GM23338 (cell line): ENCODE measurements around the gene SMOC2. TPM values are rescaled to one million over a fixed set of nuclear protein-coding genes. Genes with fewer than 3 reads are reported as not detected.

Experiments used
- ATAC-seq: fragments of 200-7000 bp; cut with Tn5 transposase; 3 replicates; pipeline ENCODE4 v1.9.1; 2020
- DNase-seq: peaks from one replicate; pipeline ENCODE4 v3.0.0-alpha.2; 2015; ENCODE audit warnings: low spot score
- H2AFZ ChIP-seq: fragments of 200-600 bp; sonication (generic); 2 replicates; pipeline ENCODE4 v1.8.0; 2016; ENCODE audit warnings: antibody characterized with exemption, mild to moderate bottlenecking, moderate library complexity
- H3F3A ChIP-seq: fragments of 200-600 bp; sonication (generic); replicated peaks from 2 replicates; pipeline ENCODE4 v1.8.0; 2017; ENCODE audit warnings: antibody characterized with exemption, mixed run types, low read depth
- H3K27ac ChIP-seq: fragments of 200-600 bp; sonication (generic); 2 replicates; pipeline ENCODE4 v1.6.1; 2016; ENCODE audit warnings: low read depth
- H3K27me3 ChIP-seq: fragments of 200-600 bp; sonication (generic); 2 replicates; pipeline ENCODE4 v1.8.0; 2016; ENCODE audit warnings: mild to moderate bottlenecking, mixed run types, moderate library complexity; ENCODE audit not compliant: insufficient read depth
- H3K36me3 ChIP-seq: fragments of 200-600 bp; sonication (generic); 2 replicates; pipeline ENCODE4 v1.8.0; 2016; ENCODE audit warnings: mild to moderate bottlenecking; ENCODE audit not compliant: insufficient read depth
- H3K4me1 ChIP-seq: fragments of 200-600 bp; sonication (generic); 2 replicates; pipeline ENCODE4 v1.8.0; 2016; ENCODE audit warnings: mild to moderate bottlenecking, moderate library complexity; ENCODE audit not compliant: insufficient read depth
- H3K4me2 ChIP-seq: fragments of 200-600 bp; sonication (generic); 2 replicates; pipeline ENCODE4 v1.7.1; 2017; ENCODE audit warnings: mixed run types
- H3K4me3 ChIP-seq: fragments of 200-600 bp; sonication (generic); 2 replicates; pipeline ENCODE4 v1.6.1; 2016; ENCODE audit warnings: mixed run types
- H3K79me2 ChIP-seq: fragments of 200-600 bp; sonication (generic); replicated peaks from 2 replicates; pipeline ENCODE4 v1.8.0; 2017; ENCODE audit warnings: mild to moderate bottlenecking; ENCODE audit not compliant: insufficient read depth
- H3K9me2 ChIP-seq: fragments of 200-600 bp; sonication (generic); 2 replicates; pipeline ENCODE4 v1.8.0; 2017; ENCODE audit not compliant: insufficient read depth
- H4K20me1 ChIP-seq: fragments of 200-600 bp; sonication (generic); replicated peaks from 2 replicates; pipeline ENCODE4 v1.8.0; 2017; ENCODE audit warnings: mild to moderate bottlenecking; ENCODE audit not compliant: insufficient read depth
- H3K27ac Mint-ChIP-seq: 2 replicates; pipeline ENCODE4 v1.8.0; 2020; ENCODE audit warnings: inconsistent platforms, mild to moderate bottlenecking, moderate library complexity, mixed read lengths
- H3K27me3 Mint-ChIP-seq: 3 replicates; pipeline ENCODE4 v1.8.0; 2022; ENCODE audit warnings: low read depth, mild to moderate bottlenecking, moderate library complexity, mixed read lengths, inconsistent platforms; ENCODE audit not compliant: insufficient read depth, poor library complexity
- H3K36me3 Mint-ChIP-seq: 3 replicates; pipeline ENCODE4 v1.8.0; 2021; ENCODE audit warnings: low read depth, mild to moderate bottlenecking, inconsistent platforms, moderate library complexity, mixed read lengths
- H3K4me1 Mint-ChIP-seq: 3 replicates; pipeline ENCODE4 v1.8.0; 2020; ENCODE audit warnings: mild to moderate bottlenecking, inconsistent platforms, mixed read lengths
- H3K4me3 Mint-ChIP-seq: 3 replicates; pipeline ENCODE4 v1.8.0; 2021; ENCODE audit warnings: moderate library complexity, mild to moderate bottlenecking, inconsistent platforms, mixed read lengths
- H3K9me3 Mint-ChIP-seq: 3 replicates; pipeline ENCODE4 v1.8.0; 2020; ENCODE audit warnings: moderate library complexity, mild to moderate bottlenecking, inconsistent platforms, mixed read lengths
- CREB1 ChIP-seq: fragments of 250-450 bp; sonication (Bioruptor Pico); IDR thresholded peaks from 2 replicates; pipeline ENCODE4 v1.5.0; 2020; ENCODE audit warnings: low read depth, mild to moderate bottlenecking, moderate library complexity
- EZH2 ChIP-seq: fragments of 200-600 bp; sonication (generic); IDR thresholded peaks from one replicate; pipeline ENCODE4 v1.8.0; 2017; ENCODE audit warnings: antibody characterized with exemption, mild to moderate bottlenecking, low read depth; ENCODE audit not compliant: unreplicated experiment
- EZH2phosphoT487 ChIP-seq: fragments of 200-600 bp; sonication (generic); IDR thresholded peaks from one replicate; pipeline ENCODE4 v1.8.1; 2018; ENCODE audit warnings: antibody characterized with exemption; ENCODE audit not compliant: unreplicated experiment
- JUNB ChIP-seq: IDR thresholded peaks from one replicate; pipeline ENCODE4 v1.6.1; 2016; ENCODE audit warnings: antibody characterized with exemption; ENCODE audit not compliant: unreplicated experiment
- NANOG ChIP-seq: IDR thresholded peaks from 2 replicates; pipeline ENCODE4 v1.6.1; 2016; ENCODE audit warnings: antibody characterized with exemption, borderline replicate concordance
- POLR2AphosphoS5 ChIP-seq: IDR thresholded peaks from 2 replicates; pipeline ENCODE4 v1.6.1; 2016; ENCODE audit warnings: antibody characterized with exemption, low read depth
- STAT1 ChIP-seq: IDR thresholded peaks from one replicate; pipeline ENCODE4 v1.6.1; 2016; ENCODE audit warnings: antibody characterized with exemption; ENCODE audit not compliant: unreplicated experiment
- ZNF114 ChIP-seq: fragments of 250-450 bp; sonication (Bioruptor Pico); IDR thresholded peaks from 2 replicates; pipeline ENCODE4 v1.5.0; 2020; ENCODE audit warnings: mild to moderate bottlenecking, moderate library complexity
- ZNF331 ChIP-seq: fragments of 250-450 bp; sonication (Bioruptor Pico); IDR thresholded peaks from 2 replicates; pipeline ENCODE4 v1.5.0; 2020; ENCODE audit warnings: low read depth, mild to moderate bottlenecking, moderate library complexity
- polyA plus RNA-seq: library from polyadenylated mRNA; unstranded; fragments of >200 nt; fragmentation: Nextera tagmentation; extraction: Ambion mirVana; gene quantifications from 2 replicates; pipeline ENCODE4 v1.2.1, GENCODE V29; 2016
- total RNA-seq: library from RNA; depleted of rRNA; stranded (reverse); fragments of >200 nt; shearing (Covaris generic); gene quantifications from 2 replicates; pipeline ENCODE4 v1.2.3, GENCODE V29; 2014
- TF ChIP-seq, protein P1 (sequence below): IDR thresholded peaks from 2 replicates; pipeline ENCODE4 v1.6.1; 2016; ENCODE audit warnings: antibody characterized with exemption
- TF ChIP-seq, protein P2 (sequence below): IDR thresholded peaks from one replicate; pipeline ENCODE4 v1.6.1; 2018; ENCODE audit warnings: antibody characterized with exemption; ENCODE audit not compliant: unreplicated experiment
- TF ChIP-seq, protein P3 (sequence below), 2 experiments: fragments of 200-600 bp in 1 of 2; sonication (generic) in 1 of 2; conservative IDR thresholded peaks; 2 replicates each; pipeline versions ENCODE4 v1.5.1 to v1.6.1; 2016 to 2017; ENCODE audit warnings: antibody characterized with exemption in 2 of 2, low read depth in 2 of 2, mild to moderate bottlenecking in 2 of 2, moderate library complexity in 1 of 2
- TF ChIP-seq, protein P4 (sequence below): fragments of 250-450 bp; sonication (Bioruptor Pico); IDR thresholded peaks from 2 replicates; pipeline ENCODE4 v1.5.0; 2020; ENCODE audit warnings: mild to moderate bottlenecking, moderate library complexity

SMOC2 gene
- total and polyA plus RNA-seq, 2 experiments from 2014 or later = 4.3 to 6.5 TPM

DNA sequence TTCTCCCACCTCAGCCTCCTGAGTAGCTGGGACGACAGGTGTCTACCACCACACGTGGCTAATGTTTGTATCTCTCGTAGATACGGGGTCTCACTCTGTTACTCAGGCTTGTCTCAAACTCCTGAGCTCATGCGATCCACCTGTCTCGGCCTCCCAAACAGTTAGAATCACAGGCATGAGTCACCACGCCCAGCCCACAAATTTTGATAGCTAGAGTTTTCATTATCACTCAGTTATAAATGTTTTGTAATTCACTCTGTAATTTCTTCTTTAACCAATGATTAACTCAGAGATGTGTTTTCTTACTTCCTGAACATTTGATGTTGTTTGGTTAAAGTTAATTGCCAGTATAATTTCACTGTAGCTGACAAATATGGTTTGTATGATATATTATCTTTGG is 249.3 kb downstream of the SMOC2 start:
- DNase-seq (no peak), ATAC-seq (no peak)
- H3K27ac Mint-ChIP-seq = no peak overlapping the region
- Histone ChIP-seq H3K27me3 (no peaks in the 10 kb centered on the region), H3K79me2 (no peaks in the 10 kb centered on the region), H3K4me1 (peaks cover 8% of the 10 kb centered on the region; the same call in 1 of the 2 replicates), H3K27ac (no peak overlapping the region), H3F3A (no peaks in the 10 kb centered on the region), H3K4me2 (no peak overlapping the region), H3K9me2 (no peaks in the 10 kb centered on the region), H3K4me3 (no peak overlapping the region), H3K36me3 (no peaks in the 10 kb centered on the region), H2AFZ (no peak overlapping the region), H4K20me1 (no peaks in the 10 kb centered on the region)
- TF ChIP-seq EZH2phosphoT487 (no peak), POLR2AphosphoS5 (no peak), NANOG (no peak), CREB1 (CRISPR knock-in tag) (no peak), ZNF114 (no peak), JUNB (no peak), EZH2 (no peak), STAT1 (no peak), ZNF331 (no peak)
- TF ChIP-seq, protein P1, sequence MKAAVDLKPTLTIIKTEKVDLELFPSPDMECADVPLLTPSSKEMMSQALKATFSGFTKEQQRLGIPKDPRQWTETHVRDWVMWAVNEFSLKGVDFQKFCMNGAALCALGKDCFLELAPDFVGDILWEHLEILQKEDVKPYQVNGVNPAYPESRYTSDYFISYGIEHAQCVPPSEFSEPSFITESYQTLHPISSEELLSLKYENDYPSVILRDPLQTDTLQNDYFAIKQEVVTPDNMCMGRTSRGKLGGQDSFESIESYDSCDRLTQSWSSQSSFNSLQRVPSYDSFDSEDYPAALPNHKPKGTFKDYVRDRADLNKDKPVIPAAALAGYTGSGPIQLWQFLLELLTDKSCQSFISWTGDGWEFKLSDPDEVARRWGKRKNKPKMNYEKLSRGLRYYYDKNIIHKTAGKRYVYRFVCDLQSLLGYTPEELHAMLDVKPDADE = no peak
- TF ChIP-seq, protein P2, sequence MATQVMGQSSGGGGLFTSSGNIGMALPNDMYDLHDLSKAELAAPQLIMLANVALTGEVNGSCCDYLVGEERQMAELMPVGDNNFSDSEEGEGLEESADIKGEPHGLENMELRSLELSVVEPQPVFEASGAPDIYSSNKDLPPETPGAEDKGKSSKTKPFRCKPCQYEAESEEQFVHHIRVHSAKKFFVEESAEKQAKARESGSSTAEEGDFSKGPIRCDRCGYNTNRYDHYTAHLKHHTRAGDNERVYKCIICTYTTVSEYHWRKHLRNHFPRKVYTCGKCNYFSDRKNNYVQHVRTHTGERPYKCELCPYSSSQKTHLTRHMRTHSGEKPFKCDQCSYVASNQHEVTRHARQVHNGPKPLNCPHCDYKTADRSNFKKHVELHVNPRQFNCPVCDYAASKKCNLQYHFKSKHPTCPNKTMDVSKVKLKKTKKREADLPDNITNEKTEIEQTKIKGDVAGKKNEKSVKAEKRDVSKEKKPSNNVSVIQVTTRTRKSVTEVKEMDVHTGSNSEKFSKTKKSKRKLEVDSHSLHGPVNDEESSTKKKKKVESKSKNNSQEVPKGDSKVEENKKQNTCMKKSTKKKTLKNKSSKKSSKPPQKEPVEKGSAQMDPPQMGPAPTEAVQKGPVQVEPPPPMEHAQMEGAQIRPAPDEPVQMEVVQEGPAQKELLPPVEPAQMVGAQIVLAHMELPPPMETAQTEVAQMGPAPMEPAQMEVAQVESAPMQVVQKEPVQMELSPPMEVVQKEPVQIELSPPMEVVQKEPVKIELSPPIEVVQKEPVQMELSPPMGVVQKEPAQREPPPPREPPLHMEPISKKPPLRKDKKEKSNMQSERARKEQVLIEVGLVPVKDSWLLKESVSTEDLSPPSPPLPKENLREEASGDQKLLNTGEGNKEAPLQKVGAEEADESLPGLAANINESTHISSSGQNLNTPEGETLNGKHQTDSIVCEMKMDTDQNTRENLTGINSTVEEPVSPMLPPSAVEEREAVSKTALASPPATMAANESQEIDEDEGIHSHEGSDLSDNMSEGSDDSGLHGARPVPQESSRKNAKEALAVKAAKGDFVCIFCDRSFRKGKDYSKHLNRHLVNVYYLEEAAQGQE = no peak
- TF ChIP-seq, protein P3, sequence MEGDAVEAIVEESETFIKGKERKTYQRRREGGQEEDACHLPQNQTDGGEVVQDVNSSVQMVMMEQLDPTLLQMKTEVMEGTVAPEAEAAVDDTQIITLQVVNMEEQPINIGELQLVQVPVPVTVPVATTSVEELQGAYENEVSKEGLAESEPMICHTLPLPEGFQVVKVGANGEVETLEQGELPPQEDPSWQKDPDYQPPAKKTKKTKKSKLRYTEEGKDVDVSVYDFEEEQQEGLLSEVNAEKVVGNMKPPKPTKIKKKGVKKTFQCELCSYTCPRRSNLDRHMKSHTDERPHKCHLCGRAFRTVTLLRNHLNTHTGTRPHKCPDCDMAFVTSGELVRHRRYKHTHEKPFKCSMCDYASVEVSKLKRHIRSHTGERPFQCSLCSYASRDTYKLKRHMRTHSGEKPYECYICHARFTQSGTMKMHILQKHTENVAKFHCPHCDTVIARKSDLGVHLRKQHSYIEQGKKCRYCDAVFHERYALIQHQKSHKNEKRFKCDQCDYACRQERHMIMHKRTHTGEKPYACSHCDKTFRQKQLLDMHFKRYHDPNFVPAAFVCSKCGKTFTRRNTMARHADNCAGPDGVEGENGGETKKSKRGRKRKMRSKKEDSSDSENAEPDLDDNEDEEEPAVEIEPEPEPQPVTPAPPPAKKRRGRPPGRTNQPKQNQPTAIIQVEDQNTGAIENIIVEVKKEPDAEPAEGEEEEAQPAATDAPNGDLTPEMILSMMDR (conservative IDR thresholded peaks at IDR 0.05; ENCODE audit: low read depth in 2 of 2) = no peak
- TF ChIP-seq, protein P4, sequence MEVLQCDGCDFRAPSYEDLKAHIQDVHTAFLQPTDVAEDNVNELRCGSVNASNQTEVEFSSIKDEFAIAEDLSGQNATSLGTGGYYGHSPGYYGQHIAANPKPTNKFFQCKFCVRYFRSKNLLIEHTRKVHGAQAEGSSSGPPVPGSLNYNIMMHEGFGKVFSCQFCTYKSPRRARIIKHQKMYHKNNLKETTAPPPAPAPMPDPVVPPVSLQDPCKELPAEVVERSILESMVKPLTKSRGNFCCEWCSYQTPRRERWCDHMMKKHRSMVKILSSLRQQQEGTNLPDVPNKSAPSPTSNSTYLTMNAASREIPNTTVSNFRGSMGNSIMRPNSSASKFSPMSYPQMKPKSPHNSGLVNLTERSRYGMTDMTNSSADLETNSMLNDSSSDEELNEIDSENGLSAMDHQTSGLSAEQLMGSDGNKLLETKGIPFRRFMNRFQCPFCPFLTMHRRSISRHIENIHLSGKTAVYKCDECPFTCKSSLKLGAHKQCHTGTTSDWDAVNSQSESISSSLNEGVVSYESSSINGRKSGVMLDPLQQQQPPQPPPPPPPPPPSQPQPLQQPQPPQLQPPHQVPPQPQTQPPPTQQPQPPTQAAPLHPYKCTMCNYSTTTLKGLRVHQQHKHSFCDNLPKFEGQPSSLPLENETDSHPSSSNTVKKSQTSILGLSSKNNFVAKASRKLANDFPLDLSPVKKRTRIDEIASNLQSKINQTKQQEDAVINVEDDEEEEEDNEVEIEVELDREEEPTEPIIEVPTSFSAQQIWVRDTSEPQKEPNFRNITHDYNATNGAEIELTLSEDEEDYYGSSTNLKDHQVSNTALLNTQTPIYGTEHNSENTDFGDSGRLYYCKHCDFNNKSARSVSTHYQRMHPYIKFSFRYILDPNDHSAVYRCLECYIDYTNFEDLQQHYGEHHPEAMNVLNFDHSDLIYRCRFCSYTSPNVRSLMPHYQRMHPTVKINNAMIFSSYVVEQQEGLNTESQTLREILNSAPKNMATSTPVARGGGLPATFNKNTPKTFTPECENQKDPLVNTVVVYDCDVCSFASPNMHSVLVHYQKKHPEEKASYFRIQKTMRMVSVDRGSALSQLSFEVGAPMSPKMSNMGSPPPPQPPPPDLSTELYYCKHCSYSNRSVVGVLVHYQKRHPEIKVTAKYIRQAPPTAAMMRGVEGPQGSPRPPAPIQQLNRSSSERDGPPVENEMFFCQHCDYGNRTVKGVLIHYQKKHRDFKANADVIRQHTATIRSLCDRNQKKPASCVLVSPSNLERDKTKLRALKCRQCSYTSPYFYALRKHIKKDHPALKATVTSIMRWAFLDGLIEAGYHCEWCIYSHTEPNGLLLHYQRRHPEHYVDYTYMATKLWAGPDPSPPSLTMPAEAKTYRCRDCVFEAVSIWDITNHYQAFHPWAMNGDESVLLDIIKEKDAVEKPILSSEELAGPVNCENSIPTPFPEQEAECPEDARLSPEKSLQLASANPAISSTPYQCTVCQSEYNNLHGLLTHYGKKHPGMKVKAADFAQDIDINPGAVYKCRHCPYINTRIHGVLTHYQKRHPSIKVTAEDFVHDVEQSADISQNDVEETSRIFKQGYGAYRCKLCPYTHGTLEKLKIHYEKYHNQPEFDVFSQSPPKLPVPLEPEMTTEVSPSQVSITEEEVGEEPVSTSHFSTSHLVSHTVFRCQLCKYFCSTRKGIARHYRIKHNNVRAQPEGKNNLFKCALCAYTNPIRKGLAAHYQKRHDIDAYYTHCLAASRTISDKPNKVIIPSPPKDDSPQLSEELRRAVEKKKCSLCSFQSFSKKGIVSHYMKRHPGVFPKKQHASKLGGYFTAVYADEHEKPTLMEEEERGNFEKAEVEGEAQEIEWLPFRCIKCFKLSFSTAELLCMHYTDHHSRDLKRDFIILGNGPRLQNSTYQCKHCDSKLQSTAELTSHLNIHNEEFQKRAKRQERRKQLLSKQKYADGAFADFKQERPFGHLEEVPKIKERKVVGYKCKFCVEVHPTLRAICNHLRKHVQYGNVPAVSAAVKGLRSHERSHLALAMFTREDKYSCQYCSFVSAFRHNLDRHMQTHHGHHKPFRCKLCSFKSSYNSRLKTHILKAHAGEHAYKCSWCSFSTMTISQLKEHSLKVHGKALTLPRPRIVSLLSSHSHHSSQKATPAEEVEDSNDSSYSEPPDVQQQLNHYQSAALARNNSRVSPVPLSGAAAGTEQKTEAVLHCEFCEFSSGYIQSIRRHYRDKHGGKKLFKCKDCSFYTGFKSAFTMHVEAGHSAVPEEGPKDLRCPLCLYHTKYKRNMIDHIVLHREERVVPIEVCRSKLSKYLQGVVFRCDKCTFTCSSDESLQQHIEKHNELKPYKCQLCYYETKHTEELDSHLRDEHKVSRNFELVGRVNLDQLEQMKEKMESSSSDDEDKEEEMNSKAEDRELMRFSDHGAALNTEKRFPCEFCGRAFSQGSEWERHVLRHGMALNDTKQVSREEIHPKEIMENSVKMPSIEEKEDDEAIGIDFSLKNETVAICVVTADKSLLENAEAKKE (CRISPR knock-in tag) = no peak
- H3K36me3 Mint-ChIP-seq = no peaks in the 10 kb centered on the region
- no peak overlapping the region for H3K4me3 Mint-ChIP-seq
- H3K4me1 Mint-ChIP-seq = peaks cover 45% of the 10 kb centered on the region
- H3K9me3 Mint-ChIP-seq = no peaks in the 10 kb centered on the region
- peaks cover 4% of the 10 kb centered on the region for H3K27me3 Mint-ChIP-seq
